Stimulated activated CD4-positive, alpha-beta T cell treated with anti-CD3 and anti-CD28 coated beads, Interleukin-12 subunit alpha, Interleukin-12 subunit beta, amount 100 ng/mL, for 48 hours (primary cell): ENCODE data around the gene UBE2V1.
"Not testable (repeated sequence)": the region's sequence is repeated elsewhere in the genome, so short reads cannot be mapped to it uniquely, and the experiment has no call there.

ENCODE experiments used
- DNase-seq, 3 donors: peaks; one replicate each; pipeline ENCODE4 v3.0.0-alpha.2; 2020; ENCODE audit warnings: low read depth in 2 of 3, low spot score in 1 of 3

The UBE2V1 gene

GRCh38 chr20:50066161-50066834, 46.7 kb downstream of the UBE2V1 start:
- DNase-seq: no peak

- no peak for DNase-seq
Observed at GRCh38 chr20:50065325-50065615, 47.7 kb downstream of the UBE2V1 start.

- DNase-seq: not testable (repeated sequence)
Observed at GRCh38 chr20:50063763-50064162, 49.2 kb downstream of the UBE2V1 start.

- no peak for DNase-seq
Observed at GRCh38 chr20:50062006-50062838, 50.7 kb downstream of the UBE2V1 start.

- no peak for DNase-seq
Observed at GRCh38 chr20:50061151-50062005, 51.6 kb downstream of the UBE2V1 start.

GRCh38 chr20:50058662-50059402, 54.1 kb downstream of the UBE2V1 start:
- DNase-seq: no peak

GRCh38 chr20:50057714-50058053, 55.3 kb downstream of the UBE2V1 start:
- DNase-seq: no peak

- no peak for DNase-seq
Observed at GRCh38 chr20:50056951-50057713, 55.8 kb downstream of the UBE2V1 start.

GRCh38 chr20:50056408-50056926, 56.5 kb downstream of the UBE2V1 start:
- DNase-seq: no peak

GRCh38 chr20:50055524-50056083, 57.3 kb downstream of the UBE2V1 start:
- no peak for DNase-seq

GRCh38 chr20:50054626-50055511, 58.1 kb downstream of the UBE2V1 start:
- no peak for DNase-seq

GRCh38 chr20:50054231-50054547, 58.8 kb downstream of the UBE2V1 start:
- DNase-seq: no peak

GRCh38 chr20:50053362-50054230, 59.4 kb downstream of the UBE2V1 start:
- no peak for DNase-seq

- no peak for DNase-seq
Observed at GRCh38 chr20:50052550-50053361, 60.2 kb downstream of the UBE2V1 start.

- DNase-seq: no peak
Observed at GRCh38 chr20:50050660-50051308, 62.2 kb downstream of the UBE2V1 start.

- no peak for DNase-seq
Observed at GRCh38 chr20:50050214-50050613, 62.7 kb downstream of the UBE2V1 start.
